Activated CD4-positive, CD25-positive, alpha-beta regulatory T cell (primary cell): Measurements from ENCODE around the gene C2orf66.

Experiments used
- DNase-seq, 4 experiments: peaks; one replicate each; lab custom pipeline; 2025; lab: John Stamatoyannopoulos, UW

C2orf66 gene

GRCh38 chr2:196759378-196759706 is 49.8 kb downstream of the C2orf66 start:
- DNase-seq: no peak

GRCh38 chr2:196758474-196759377 is 50.4 kb downstream of the C2orf66 start:
- DNase-seq: no peak
